Thyroid gland (tissue), 4 donors: ENCODE data around the gene RPL39L. TPM values are rescaled to one million over a fixed set of nuclear protein-coding genes. Genes with fewer than 3 reads are reported as not detected.
A peak's percentile ranks its signal among the peaks of the same experiment; 100 is the strongest.

ENCODE experiments used
- DNase-seq, 2 donors: peaks; one replicate each; pipeline ENCODE4 v3.0.0-alpha.2; 2019
- H3K27ac ChIP-seq, 3 donors: fragments of 200-600 bp; sonication (generic); 1 replicate in 2 of 3; 2 replicates in 1 of 3; pipeline ENCODE4 v1.5.1; 2016 to 2019; ENCODE audit warnings: mild to moderate bottlenecking in 1 of 3, moderate library complexity in 1 of 3
- H3K27me3 ChIP-seq: fragments of 200-600 bp; sonication (generic); one replicate; pipeline ENCODE4 v1.5.1; 2019
- H3K36me3 ChIP-seq, 2 donors: fragments of 200-600 bp; sonication (generic); one replicate each; pipeline ENCODE4 v1.5.1; 2016 to 2019
- H3K4me1 ChIP-seq, 2 donors: fragments of 200-600 bp; sonication (generic); one replicate each; pipeline ENCODE4 v1.5.1; 2017 to 2019
- H3K4me3 ChIP-seq, 3 donors: fragments of 200-600 bp; sonication (generic); replicated peaks in 1 of 3; 1 replicate in 2 of 3; 2 replicates in 1 of 3; pipeline ENCODE4 v1.5.1; 2016; ENCODE audit warnings: mild to moderate bottlenecking in 1 of 3
- H3K9me3 ChIP-seq: fragments of 200-600 bp; sonication (generic); one replicate; pipeline ENCODE4 v1.5.1; 2017
- CTCF ChIP-seq, 6 experiments: fragments of 200-600 bp in 3 of 6; fragments of 450-650 bp in 3 of 6; sonication (generic) in 3 of 6; IDR thresholded peaks; one replicate each; pipeline ENCODE4 v1.5.1; 2016 to 2019; ENCODE audit warnings: antibody characterized with exemption in 6 of 6, mild to moderate bottlenecking in 2 of 6, inconsistent platforms in 1 of 6, moderate library complexity in 1 of 6
- POLR2A ChIP-seq, 2 donors: fragments of 450-650 bp; IDR thresholded peaks; one replicate each; pipeline ENCODE4 v1.6.1; 2017; ENCODE audit warnings: antibody characterized with exemption in 2 of 2, mild to moderate bottlenecking in 2 of 2, moderate library complexity in 1 of 2
- WGBS, 2 donors: methylation state at CpG; one replicate each; pipeline ENCODE4 v1.1.5; 2017; 5-methylcytosine and 5-hydroxymethylcytosine counted together
- intact Hi-C: fragments of 100-400 bp; cut with DNase I; formaldehyde crosslinking; loops from one replicate; pipeline ENCODE4 v1.15.1; 2023
- total RNA-seq, 4 donors: library from RNA; depleted of rRNA; stranded (reverse); fragments of >200 nt; gene quantifications; one replicate each; pipeline ENCODE4 v1.2.3, GENCODE V29; 2016

The RPL39L gene
- total RNA-seq, 4 donors from 2014 or later: 6.0 to 8.6 (median 6.9) TPM

GRCh38 chr3:187161556-187161955 is 22.3 kb upstream of the RPL39L start:
- H3K36me3 ChIP-seq: no peaks in the 10 kb centered on the region
- H3K9me3 ChIP-seq: no peaks in the 10 kb centered on the region
- no peaks in the 10 kb centered on the region for H3K27me3 ChIP-seq
- intact Hi-C loops: no loop called here
- no peak for DNase-seq
- TF ChIP-seq CTCF (IDR thresholded peaks at IDR 0.05) (no peak), POLR2A (IDR thresholded peaks at IDR 0.05) (no peak)
- H3K4me1 ChIP-seq: no peaks in the 10 kb centered on the region
- no peak overlapping the region for H3K4me3 ChIP-seq
- no peak overlapping the region for H3K27ac ChIP-seq

- Histone ChIP-seq H3K36me3 (no peaks in the 10 kb centered on the region), H3K27me3 (no peaks in the 10 kb centered on the region), H3K4me1 (no peaks in the 10 kb centered on the region), H3K9me3 (no peaks in the 10 kb centered on the region), H3K27ac (no peak overlapping the region), H3K4me3 (no peak overlapping the region)
- intact Hi-C loops: no loop called here
- 83 to 85% methylated on average over 2 of the region's 2 CpGs for WGBS, 2 donors
- no peak for TF ChIP-seq POLR2A (IDR thresholded peaks at IDR 0.05)
- no peak for TF ChIP-seq CTCF (IDR thresholded peaks at IDR 0.05)
- peak; percentile 29 to 36 for DNase-seq
Observed at GRCh38 chr3:187150599-187150998, 11.3 kb upstream of the RPL39L start.

GRCh38 chr3:187150186-187150585 is 10.9 kb upstream of the RPL39L start:
- no peaks in the 10 kb centered on the region for H3K9me3 ChIP-seq
- no peaks in the 10 kb centered on the region for H3K4me1 ChIP-seq
- intact Hi-C loops: no loop called here
- H3K36me3 ChIP-seq: no peaks in the 10 kb centered on the region
- no peak overlapping the region for H3K4me3 ChIP-seq
- 92 to 95% methylated on average over 7 of the region's 7 CpGs for WGBS, 2 donors
- TF ChIP-seq CTCF (IDR thresholded peaks at IDR 0.05) (no peak), POLR2A (IDR thresholded peaks at IDR 0.05) (no peak)
- H3K27ac ChIP-seq: no peak overlapping the region
- no peaks in the 10 kb centered on the region for H3K27me3 ChIP-seq
- no peak for DNase-seq

- Histone ChIP-seq H3K27ac (no peak overlapping the region), H3K27me3 (no peaks in the 10 kb centered on the region), H3K36me3 (no peaks in the 10 kb centered on the region), H3K4me1 (no peaks in the 10 kb centered on the region), H3K9me3 (no peaks in the 10 kb centered on the region), H3K4me3 (no peak overlapping the region)
- intact Hi-C loops: no loop called here
- 80% methylated on average over 3 of the region's 3 CpGs for WGBS, 2 donors
- no peak for DNase-seq
- no peak for TF ChIP-seq POLR2A (IDR thresholded peaks at IDR 0.05)
- TF ChIP-seq CTCF (IDR thresholded peaks at IDR 0.05): no peak
Observed at GRCh38 chr3:187146389-187146788, 7.1 kb upstream of the RPL39L start.

- Histone ChIP-seq H3K9me3 (no peaks in the 10 kb centered on the region), H3K36me3 (no peaks in the 10 kb centered on the region), H3K27ac (no peak overlapping the region), H3K27me3 (no peaks in the 10 kb centered on the region), H3K4me1 (no peaks in the 10 kb centered on the region), H3K4me3 (no peak overlapping the region)
- 95 to 100% methylated on average over 1 to 3 of the region's 3 CpGs for WGBS, 2 donors
- TF ChIP-seq CTCF (IDR thresholded peaks at IDR 0.05) (no peak), POLR2A (IDR thresholded peaks at IDR 0.05) (no peak)
- DNase-seq: no peak
- intact Hi-C loops: no loop called here
Observed at GRCh38 chr3:187145149-187145895, 6.0 kb upstream of the RPL39L start.
